GM12878 (cell line): Measurements from ENCODE around the gene KBTBD3. TPM values are rescaled to one million over a fixed set of nuclear protein-coding genes. Genes with fewer than 3 reads are reported as not detected.

Experiments
- ASH2L ChIP-seq: fragments of 300-600, 200-600 bp; sonication (generic); IDR thresholded peaks from 2 replicates; pipeline ENCODE4 v1.6.1; 2017; ENCODE audit warnings: low read depth, mild to moderate bottlenecking, borderline replicate concordance
- ATF7 ChIP-seq: fragments of 450-650 bp; IDR thresholded peaks from 2 replicates; pipeline ENCODE4 v1.6.1; 2016; ENCODE audit warnings: low read depth, mild to moderate bottlenecking
- BMI1 ChIP-seq: fragments of 450-650 bp; IDR thresholded peaks from 2 replicates; pipeline ENCODE4 v1.6.1; 2016; ENCODE audit warnings: mild to moderate bottlenecking, moderate library complexity, borderline replicate concordance
- CHD4 ChIP-seq: fragments of 200-600 bp; sonication (generic); IDR thresholded peaks from 2 replicates; pipeline ENCODE4 v1.6.1; 2016; ENCODE audit warnings: mild to moderate bottlenecking
- CREM ChIP-seq: IDR thresholded peaks from 2 replicates; pipeline ENCODE4 v1.6.1; 2014; ENCODE audit warnings: antibody characterized with exemption, low read depth
- HDAC2 ChIP-seq: fragments of 200-600 bp; sonication (generic); IDR thresholded peaks from 2 replicates; pipeline ENCODE4 v1.6.1; 2017
- HDGF ChIP-seq: fragments of 450-650 bp; IDR thresholded peaks from 2 replicates; pipeline ENCODE4 v1.6.1; 2016; ENCODE audit warnings: antibody characterized with exemption
- IKZF1 ChIP-seq: fragments of 450-650 bp; conservative IDR thresholded peaks from 2 replicates; pipeline ENCODE4 v1.6.1; 2017; ENCODE audit warnings: antibody characterized with exemption, mild to moderate bottlenecking
- JUNB ChIP-seq: IDR thresholded peaks from 2 replicates; pipeline ENCODE4 v1.6.1; 2016; ENCODE audit warnings: antibody characterized with exemption, mild to moderate bottlenecking
- KAT2A ChIP-seq: conservative IDR thresholded peaks from 2 replicates; pipeline ENCODE4 v1.6.1; 2011; ENCODE audit warnings: low read depth, low read length; ENCODE audit not compliant: control insufficient read depth
- KDM1A ChIP-seq: fragments of 200-600 bp; sonication (generic); IDR thresholded peaks from 2 replicates; pipeline ENCODE4 v1.6.1; 2016; ENCODE audit warnings: borderline replicate concordance
- KLF5 ChIP-seq: fragments of 450-650 bp; IDR thresholded peaks from 2 replicates; pipeline ENCODE4 v1.6.1; 2014; ENCODE audit warnings: mild to moderate bottlenecking; ENCODE audit not compliant: partially characterized antibody
- NBN ChIP-seq: fragments of 450-650 bp; IDR thresholded peaks from 2 replicates; pipeline ENCODE4 v1.6.1; 2016
- NR2C1 ChIP-seq: fragments of 450-650 bp; IDR thresholded peaks from 2 replicates; pipeline ENCODE4 v1.6.1; 2017; ENCODE audit warnings: antibody characterized with exemption, mild to moderate bottlenecking, moderate library complexity
- NR2F1 ChIP-seq: fragments of 450-650 bp; conservative IDR thresholded peaks from 2 replicates; pipeline ENCODE4 v1.6.1; 2017; ENCODE audit warnings: mild to moderate bottlenecking
- POLR2AphosphoS2 ChIP-seq: IDR thresholded peaks from 2 replicates; pipeline ENCODE4 v1.6.1; 2011; ENCODE audit warnings: low read depth, mild to moderate bottlenecking, low read length, improper control_type of control experiment, moderate library complexity
- RFX5 ChIP-seq: IDR thresholded peaks from 2 replicates; pipeline ENCODE4 v1.6.1; 2011; ENCODE audit warnings: low read depth, low read length, improper control_type of control experiment
- RUNX3 ChIP-seq: IDR thresholded peaks from 2 replicates; pipeline ENCODE4 v1.6.1; 2012; ENCODE audit warnings: low read length, inconsistent platforms
- STAT3 ChIP-seq: IDR thresholded peaks from 2 replicates; pipeline ENCODE4 v1.6.1; 2011; ENCODE audit warnings: low read depth, low read length, improper control_type of control experiment
- SUZ12 ChIP-seq: fragments of 200-600 bp; sonication (generic); IDR thresholded peaks from one replicate; pipeline ENCODE4 v1.6.1; 2018; ENCODE audit warnings: antibody characterized with exemption, mild to moderate bottlenecking; ENCODE audit not compliant: unreplicated experiment
- TAF1 ChIP-seq: IDR thresholded peaks from 2 replicates; pipeline ENCODE4 v1.6.1; 2011; ENCODE audit warnings: mild to moderate bottlenecking, low read depth, low read length, borderline replicate concordance
- TARDBP ChIP-seq: IDR thresholded peaks from 2 replicates; pipeline ENCODE4 v1.6.1; 2016; ENCODE audit warnings: borderline replicate concordance
- polyA plus RNA-seq, 11 experiments: library from polyadenylated mRNA; depleted of rRNA in 4 of 11; unstranded in 6 of 11; stranded (reverse) in 5 of 11; fragments of >200 nt; fragmentation: Nextera tagmentation in 4 of 11; fragmentation: Illumina TruSeq in 1 of 11; extraction: Ambion mirVana in 4 of 11; extraction: Trizol in 1 of 11; gene quantifications; 1 replicate in 1 of 11; 2 replicates in 10 of 11; pipeline versions ENCODE4 v1.2.1 to v1.2.3, GENCODE V29; 2011 to 2016; ENCODE audit warnings: inconsistent platforms in 2 of 11, missing spikeins in 2 of 11, low read depth in 1 of 11
- total RNA-seq, 4 experiments: library from RNA; depleted of rRNA in 3 of 4; stranded (reverse); fragments of >200 nt in 3 of 4; fragmentation: Illumina TruSeq in 1 of 4; extraction: Trizol in 1 of 4; gene quantifications; 2 replicates each; pipeline versions ENCODE4 v1.2.1 to v1.2.3, GENCODE V29; 2013 to 2021
- TF ChIP-seq, protein P1 (sequence below): IDR thresholded peaks from 2 replicates; pipeline ENCODE4 v1.6.1; 2012; ENCODE audit warnings: low read depth, low read length, improper control_type of control experiment
- TF ChIP-seq, protein P2 (sequence below): IDR thresholded peaks from 2 replicates; pipeline ENCODE4 v1.6.1; 2012; ENCODE audit warnings: low read length, inconsistent platforms
- TF ChIP-seq, protein P3 (sequence below): IDR thresholded peaks from 2 replicates; pipeline ENCODE4 v1.6.1; 2011; ENCODE audit warnings: borderline replicate concordance, low read depth, mild to moderate bottlenecking, moderate library complexity, mixed read lengths, low read length; ENCODE audit not compliant: insufficient read depth; ENCODE audit errors: extremely low read length
- TF ChIP-seq, protein P4 (sequence below): fragments of 450-650 bp; IDR thresholded peaks from 2 replicates; pipeline ENCODE4 v1.6.1; 2016; ENCODE audit warnings: mild to moderate bottlenecking

The KBTBD3 gene
- total and polyA plus RNA-seq, 10 of the 15 experiments (the other 5 are each of a cell fraction or from before 2014, with no cell fraction given) = 1.9 to 18.1 (median 8.4) TPM

DNA sequence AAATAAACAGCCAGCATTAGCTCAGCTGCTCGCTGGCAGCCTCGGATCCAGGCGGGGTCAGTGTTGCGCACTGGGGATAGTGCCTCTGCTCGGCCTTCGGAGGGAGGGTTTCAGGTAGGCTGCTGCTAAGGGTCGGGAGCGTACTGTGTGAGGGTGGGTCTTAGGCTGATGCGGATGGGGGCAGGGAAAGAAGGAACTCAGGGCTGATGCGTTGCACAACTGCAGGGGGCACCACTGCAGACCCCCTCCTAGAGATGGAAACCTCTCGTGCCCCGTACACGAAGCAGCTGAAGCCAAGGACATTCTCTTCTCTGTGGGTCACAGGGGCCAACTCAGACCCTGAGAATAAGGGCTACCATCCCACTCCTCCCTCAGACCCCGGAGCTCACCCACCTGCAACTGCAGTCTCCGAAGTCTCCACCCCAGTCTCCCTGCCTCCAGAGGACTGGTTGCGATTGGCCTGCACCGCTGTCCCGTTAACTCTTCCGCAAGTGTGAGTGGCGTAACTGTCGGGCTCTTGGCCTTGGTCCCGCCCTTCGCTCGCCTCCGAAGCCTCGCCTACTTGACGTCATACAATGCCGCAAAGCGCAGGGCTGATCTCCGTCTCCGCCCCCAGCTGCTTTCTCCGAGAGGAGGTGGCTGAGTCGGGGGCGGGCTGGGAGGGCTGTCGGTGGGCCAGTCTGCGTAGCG is at the start of gene KBTBD3 (continued):
- 0 out of 2 replicates have a peak, but pooled peaks have one; percentile 17 for TF ChIP-seq NR2F1
- peak; percentile 84 for TF ChIP-seq NBN
- peak; percentile 26; the same call in 1 of the 2 replicates for TF ChIP-seq IKZF1
- no peak for TF ChIP-seq SUZ12
- TF ChIP-seq, protein P1, sequence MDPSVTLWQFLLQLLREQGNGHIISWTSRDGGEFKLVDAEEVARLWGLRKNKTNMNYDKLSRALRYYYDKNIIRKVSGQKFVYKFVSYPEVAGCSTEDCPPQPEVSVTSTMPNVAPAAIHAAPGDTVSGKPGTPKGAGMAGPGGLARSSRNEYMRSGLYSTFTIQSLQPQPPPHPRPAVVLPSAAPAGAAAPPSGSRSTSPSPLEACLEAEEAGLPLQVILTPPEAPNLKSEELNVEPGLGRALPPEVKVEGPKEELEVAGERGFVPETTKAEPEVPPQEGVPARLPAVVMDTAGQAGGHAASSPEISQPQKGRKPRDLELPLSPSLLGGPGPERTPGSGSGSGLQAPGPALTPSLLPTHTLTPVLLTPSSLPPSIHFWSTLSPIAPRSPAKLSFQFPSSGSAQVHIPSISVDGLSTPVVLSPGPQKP = no peak
- TF ChIP-seq HDGF = peak; percentile 92; the same call in 1 of the 2 replicates
- no peak for TF ChIP-seq NR2C1
- TF ChIP-seq, protein P2, sequence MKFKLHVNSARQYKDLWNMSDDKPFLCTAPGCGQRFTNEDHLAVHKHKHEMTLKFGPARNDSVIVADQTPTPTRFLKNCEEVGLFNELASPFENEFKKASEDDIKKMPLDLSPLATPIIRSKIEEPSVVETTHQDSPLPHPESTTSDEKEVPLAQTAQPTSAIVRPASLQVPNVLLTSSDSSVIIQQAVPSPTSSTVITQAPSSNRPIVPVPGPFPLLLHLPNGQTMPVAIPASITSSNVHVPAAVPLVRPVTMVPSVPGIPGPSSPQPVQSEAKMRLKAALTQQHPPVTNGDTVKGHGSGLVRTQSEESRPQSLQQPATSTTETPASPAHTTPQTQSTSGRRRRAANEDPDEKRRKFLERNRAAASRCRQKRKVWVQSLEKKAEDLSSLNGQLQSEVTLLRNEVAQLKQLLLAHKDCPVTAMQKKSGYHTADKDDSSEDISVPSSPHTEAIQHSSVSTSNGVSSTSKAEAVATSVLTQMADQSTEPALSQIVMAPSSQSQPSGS = no peak; the same call in 1 of the 2 replicates
- TF ChIP-seq CHD4 = 0 out of 2 replicates have a peak, but pooled peaks have one; percentile 65
- TF ChIP-seq JUNB = no peak
- no peak for TF ChIP-seq HDAC2
- no peak for TF ChIP-seq STAT3
- no peak for TF ChIP-seq POLR2AphosphoS2
- TF ChIP-seq TAF1 = peak; percentile 52; the same call in 1 of the 2 replicates
- no peak for TF ChIP-seq KDM1A
- TF ChIP-seq KLF5 = no peak
- no peak for TF ChIP-seq KAT2A
- peak; percentile 36 for TF ChIP-seq RUNX3
- 0 out of 2 replicates have a peak, but pooled peaks have one; percentile 11 for TF ChIP-seq TARDBP
- peak; percentile 21; the same call in 1 of the 2 replicates for TF ChIP-seq RFX5
- TF ChIP-seq, protein P3, sequence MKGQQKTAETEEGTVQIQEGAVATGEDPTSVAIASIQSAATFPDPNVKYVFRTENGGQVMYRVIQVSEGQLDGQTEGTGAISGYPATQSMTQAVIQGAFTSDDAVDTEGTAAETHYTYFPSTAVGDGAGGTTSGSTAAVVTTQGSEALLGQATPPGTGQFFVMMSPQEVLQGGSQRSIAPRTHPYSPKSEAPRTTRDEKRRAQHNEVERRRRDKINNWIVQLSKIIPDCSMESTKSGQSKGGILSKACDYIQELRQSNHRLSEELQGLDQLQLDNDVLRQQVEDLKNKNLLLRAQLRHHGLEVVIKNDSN = no peak
- peak; percentile 57; the same call in 1 of the 2 replicates for TF ChIP-seq CREM
- TF ChIP-seq ASH2L = no peak
- no peak for TF ChIP-seq BMI1
- TF ChIP-seq, protein P4, sequence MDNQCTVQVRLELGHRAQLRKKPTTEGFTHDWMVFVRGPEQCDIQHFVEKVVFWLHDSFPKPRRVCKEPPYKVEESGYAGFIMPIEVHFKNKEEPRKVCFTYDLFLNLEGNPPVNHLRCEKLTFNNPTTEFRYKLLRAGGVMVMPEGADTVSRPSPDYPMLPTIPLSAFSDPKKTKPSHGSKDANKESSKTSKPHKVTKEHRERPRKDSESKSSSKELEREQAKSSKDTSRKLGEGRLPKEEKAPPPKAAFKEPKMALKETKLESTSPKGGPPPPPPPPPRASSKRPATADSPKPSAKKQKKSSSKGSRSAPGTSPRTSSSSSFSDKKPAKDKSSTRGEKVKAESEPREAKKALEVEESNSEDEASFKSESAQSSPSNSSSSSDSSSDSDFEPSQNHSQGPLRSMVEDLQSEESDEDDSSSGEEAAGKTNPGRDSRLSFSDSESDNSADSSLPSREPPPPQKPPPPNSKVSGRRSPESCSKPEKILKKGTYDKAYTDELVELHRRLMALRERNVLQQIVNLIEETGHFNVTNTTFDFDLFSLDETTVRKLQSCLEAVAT = peak; percentile 31
- TF ChIP-seq ATF7 = peak; percentile 96
